Femur (tissue), 1 donor: Measurements from ENCODE around the gene SCAF11.
"Not testable (repeated sequence)": the region's sequence is repeated elsewhere in the genome, so short reads cannot be mapped to it uniquely, and the experiment has no call there.

Experiments used
- DNase-seq: peaks from one replicate; pipeline ENCODE4 v3.0.0-alpha.2; 2017

The SCAF11 gene, protein sequence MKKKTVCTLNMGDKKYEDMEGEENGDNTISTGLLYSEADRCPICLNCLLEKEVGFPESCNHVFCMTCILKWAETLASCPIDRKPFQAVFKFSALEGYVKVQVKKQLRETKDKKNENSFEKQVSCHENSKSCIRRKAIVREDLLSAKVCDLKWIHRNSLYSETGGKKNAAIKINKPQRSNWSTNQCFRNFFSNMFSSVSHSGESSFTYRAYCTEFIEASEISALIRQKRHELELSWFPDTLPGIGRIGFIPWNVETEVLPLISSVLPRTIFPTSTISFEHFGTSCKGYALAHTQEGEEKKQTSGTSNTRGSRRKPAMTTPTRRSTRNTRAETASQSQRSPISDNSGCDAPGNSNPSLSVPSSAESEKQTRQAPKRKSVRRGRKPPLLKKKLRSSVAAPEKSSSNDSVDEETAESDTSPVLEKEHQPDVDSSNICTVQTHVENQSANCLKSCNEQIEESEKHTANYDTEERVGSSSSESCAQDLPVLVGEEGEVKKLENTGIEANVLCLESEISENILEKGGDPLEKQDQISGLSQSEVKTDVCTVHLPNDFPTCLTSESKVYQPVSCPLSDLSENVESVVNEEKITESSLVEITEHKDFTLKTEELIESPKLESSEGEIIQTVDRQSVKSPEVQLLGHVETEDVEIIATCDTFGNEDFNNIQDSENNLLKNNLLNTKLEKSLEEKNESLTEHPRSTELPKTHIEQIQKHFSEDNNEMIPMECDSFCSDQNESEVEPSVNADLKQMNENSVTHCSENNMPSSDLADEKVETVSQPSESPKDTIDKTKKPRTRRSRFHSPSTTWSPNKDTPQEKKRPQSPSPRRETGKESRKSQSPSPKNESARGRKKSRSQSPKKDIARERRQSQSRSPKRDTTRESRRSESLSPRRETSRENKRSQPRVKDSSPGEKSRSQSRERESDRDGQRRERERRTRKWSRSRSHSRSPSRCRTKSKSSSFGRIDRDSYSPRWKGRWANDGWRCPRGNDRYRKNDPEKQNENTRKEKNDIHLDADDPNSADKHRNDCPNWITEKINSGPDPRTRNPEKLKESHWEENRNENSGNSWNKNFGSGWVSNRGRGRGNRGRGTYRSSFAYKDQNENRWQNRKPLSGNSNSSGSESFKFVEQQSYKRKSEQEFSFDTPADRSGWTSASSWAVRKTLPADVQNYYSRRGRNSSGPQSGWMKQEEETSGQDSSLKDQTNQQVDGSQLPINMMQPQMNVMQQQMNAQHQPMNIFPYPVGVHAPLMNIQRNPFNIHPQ (N-terminal part only)

DNA sequence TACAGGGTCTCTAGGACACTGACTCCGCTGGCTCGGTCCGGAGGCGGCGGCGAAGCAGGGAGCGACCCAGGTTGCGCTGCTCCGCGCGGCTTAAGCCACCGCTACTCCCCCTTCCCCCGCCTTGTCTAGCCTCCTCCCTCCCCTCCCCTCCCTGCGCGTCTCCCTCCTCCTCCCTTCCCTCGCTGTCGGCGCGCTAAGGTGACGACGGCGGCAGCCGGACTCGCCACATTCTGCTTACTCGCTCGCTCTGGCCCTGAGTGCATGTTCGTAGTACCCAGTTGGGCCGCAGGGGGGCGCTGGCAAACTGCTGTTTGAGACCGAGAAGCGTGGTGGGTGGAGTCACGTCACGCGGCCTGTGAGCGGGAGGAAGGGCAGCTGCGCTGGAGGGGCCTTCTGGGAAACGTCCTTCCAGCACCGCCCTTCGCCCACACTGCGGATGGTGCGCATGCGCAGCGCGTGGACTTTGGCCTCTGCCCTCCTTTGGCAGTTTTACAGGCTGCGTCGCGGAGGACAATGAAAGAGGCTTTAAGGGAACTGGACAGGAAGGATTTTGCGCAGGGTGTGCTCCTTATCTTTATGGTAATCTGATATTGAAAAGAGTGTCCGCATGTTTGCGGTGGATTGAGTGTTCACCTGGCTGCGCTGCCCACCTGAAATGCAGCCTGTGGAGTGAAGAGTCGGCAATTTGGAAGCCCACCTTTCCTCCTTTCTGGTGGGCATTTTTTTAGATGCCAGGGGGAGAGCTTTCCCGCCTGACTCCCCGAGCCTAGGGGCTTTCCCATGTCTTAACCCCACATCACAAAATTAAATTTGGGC lies at the start of gene SCAF11:
Gene SCAF11, minus strand, starts transcription at position 107 of the 816 bp plus-strand sequence. CDS start 26,407 bp downstream, outside the sequence.
- DNase-seq: peak; percentile 100

DNA sequence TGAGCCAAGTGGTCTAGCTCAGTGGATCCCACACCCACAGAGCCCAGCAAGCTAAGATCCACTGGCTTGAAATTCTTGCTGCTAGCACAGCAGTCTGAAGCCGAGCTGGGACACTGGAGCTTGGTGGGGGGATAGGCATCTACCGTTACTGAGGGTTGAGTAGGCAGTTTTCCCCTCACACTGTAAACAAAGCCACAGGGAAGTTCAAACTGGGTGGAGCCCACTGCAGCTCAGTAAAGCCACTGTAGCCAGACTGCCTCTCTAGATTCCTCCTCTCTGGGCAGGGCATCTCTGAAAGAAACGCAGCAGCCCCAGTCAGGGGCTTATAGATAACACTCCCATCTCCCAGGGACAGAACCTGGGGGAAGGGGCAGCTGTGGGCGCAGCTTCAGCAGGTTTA lies 46.7 kb upstream of the SCAF11 start:
- not testable (repeated sequence) for DNase-seq

DNA sequence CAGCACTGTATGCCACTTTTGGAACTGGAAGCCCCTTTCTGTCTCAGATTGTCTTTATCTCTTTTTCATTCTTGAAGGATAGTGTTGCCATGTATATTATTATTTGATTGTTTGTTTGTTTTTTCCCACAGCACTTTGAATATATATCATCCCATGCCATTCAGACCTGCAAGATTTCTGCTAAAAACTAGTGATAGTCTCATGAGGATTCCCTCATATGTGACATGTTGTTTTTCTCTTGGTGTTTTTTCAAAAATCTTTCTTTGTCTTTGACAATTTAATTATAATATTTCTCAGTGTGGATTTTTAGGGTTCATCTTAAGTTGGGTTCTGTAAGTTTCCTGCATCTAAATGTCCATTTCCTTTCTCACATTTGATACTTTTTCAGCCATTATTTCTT lies 36.8 kb upstream of the SCAF11 start:
- no peak for DNase-seq

DNA sequence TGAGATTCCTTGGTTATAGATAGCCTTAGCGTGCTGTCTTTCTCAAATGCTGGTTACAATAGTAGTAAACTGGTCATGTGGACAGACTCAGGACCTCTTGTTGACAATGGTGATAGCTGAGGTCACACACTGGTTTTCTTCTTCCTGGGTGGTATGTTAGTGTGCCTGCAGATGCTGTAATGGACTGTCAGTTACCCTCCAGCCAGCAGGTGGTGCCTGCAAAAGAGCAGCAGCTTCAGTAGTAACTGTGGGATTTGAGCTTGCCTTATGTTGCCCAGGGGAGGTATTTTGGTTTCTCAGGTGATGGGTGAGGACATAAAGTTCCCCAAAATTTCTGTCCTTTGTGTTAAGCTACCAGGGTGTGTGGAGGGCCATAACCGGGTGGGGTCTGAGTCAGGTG lies 33.7 kb upstream of the SCAF11 start:
- DNase-seq: no peak

DNA sequence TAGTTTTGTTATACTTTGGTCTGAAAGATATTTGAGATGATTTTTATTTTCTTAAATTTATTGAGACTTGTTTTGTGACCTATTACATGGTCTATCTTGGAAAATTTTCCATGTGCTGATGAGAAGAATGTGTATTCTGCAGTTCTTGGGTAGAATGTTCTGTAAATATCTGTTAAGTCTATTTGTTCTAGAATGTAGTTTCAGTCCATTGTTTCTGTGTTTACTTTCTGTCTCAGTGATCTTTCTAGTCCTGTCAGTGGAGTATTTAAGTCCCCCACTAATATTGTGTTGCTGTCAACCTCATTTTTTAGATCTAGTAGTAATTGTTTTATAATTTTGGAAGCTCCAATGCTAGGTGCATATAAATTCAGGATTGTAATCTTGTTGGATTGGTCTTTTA lies 30.4 kb upstream of the SCAF11 start:
- no peak for DNase-seq

DNA sequence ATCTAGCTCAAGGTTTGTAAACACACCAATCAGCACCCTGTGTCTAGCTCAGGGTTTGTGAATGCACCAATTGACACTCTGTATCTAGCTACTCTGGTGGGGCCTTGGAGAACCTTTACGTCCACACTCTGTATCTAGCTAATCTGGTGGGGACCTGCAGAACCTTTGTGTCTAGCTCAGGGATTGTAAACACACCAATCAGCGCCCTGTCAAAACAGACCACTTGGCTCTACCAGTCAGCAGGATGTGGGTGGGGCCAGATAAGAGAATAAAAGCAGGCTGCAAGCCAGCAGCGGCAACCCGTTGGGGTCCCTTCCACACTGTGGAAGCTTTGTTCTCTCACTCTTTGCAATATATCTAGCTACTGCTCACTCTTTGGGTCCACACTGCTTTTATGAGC lies 28.3 kb upstream of the SCAF11 start:
- not testable (repeated sequence) for DNase-seq

DNA sequence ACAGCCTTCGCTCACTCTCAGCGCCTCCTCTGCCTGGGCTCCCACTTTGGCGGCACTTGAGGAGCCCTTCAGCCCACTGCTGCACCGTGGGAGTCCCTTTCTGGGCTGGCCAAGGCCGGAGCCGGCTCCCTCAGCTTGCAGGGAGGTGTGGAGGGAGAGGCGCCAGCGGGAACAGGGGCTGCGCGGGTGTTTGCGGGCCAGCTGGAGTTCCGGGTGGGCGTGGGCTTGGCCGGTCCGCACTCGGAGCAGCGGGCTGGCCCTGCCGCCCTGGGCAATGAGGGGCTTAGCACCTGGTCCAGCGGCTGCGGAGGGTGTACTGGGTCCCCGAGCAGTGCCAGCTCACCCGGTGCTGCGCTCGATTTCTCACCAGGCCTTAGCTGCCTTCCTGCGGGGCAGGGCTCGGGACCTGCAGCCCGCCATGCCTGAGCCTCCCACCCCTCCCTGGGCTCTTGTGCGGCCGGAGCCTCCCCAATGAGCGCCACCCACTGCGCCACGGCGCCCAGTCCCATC lies 27.5 kb upstream of the SCAF11 start:
- not testable (repeated sequence) for DNase-seq

DNA sequence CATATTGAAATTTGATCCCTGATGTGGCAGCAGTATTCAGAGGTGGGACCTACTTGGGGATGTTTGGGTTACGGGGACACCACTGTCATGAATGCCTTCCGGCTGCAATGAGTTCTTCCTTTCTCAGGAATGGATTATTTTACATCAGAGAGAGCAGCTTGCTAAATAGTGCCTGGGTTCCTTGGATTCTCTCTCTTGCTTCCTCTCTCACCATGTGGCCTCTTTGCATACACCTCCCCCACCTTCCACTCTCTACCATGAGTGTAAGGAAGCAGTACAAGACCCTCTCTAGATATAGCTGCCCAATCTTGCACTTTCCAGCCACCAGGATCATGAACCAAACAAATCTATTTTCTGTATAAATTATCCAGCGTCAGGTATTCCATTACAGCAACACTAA lies 15.4 kb upstream of the SCAF11 start:
- no peak for DNase-seq

DNA sequence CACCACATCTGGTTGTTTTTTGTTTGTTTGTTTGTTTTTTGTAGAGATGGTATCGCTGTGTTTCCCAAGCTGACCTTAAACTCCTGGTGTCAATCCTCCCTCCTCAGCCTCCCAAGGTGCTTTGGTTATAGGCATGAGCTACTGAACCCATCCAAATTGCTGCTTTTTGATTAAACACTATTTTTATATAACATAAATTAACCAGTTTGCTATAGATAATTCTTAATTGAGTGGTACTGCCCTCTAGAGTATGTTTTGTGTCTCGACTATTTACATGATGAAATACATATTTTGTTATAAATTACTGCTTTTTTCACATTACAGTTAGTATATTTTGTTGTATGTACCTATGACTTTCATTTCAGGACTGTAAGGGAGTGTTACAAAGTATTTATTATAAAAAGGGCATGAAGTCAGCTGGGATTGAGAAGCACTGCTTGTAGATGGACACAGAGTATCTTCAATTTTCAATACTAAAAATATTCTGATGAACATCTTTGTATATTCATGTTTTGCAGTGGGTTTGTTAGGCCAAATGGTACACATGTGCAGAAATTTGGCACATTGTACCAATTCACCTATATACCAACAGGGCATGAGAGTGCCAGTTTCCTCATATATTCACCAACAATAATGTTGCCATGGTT lies 14.9 kb upstream of the SCAF11 start:
- DNase-seq: no peak

DNA sequence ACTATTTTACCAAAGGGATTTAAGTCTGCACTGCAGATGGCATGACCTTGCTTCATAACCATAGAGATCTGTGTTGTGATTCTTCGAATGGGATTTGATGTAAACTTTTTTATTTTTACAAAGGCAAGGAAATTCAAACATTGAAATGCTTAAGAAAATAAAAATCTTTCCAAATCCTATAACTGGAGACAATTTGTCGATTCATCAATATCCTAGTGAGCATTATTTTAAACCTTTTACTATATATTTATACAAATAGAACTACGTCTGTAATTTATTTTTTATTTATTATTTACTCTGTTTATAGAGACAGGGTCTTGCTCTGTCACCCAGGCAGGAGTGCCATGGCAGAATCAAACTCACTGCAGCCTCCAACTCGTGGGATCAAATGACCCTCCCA lies 14.3 kb upstream of the SCAF11 start:
- no peak for DNase-seq

DNA sequence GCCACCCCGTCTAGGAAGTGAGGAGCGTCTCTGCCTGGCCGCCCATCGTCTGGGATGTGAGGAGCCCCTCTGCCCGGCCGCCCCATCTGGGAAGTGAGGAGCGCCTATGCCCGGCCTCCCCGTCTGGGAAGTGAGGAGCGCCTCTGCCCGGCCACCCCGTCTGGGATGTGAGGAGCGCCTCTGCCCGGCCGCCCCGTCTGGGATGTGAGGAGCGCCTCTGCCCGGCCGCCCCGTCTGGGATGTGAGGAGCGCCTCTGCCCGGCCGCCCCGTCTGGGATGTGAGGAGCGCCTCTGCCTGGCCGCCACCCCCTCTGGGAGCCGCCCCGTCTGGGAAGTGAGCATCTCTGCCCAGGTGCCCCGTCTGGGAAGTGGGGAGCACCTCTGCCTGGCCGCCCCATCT lies 9.7 kb upstream of the SCAF11 start:
- not testable (repeated sequence) for DNase-seq

DNA sequence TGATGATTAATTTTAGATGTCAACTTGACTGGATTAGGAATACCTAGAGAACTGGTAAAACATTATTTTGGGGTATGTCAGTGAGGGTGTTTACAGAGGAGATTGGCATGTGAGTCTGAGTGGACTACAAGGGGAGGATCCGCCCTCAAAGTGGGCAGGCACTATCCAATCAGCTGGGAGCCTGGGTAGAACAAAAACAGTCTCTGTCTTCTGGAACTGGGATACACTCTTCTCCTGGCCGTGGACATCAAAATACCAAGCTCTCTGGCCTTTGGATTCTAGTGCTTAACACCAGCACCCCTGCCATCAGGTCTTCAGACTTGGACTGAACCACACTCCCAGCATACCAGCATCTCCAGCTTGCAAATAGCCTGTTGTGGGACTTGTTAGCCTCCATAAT lies 4.4 kb upstream of the SCAF11 start:
- no peak for DNase-seq

DNA sequence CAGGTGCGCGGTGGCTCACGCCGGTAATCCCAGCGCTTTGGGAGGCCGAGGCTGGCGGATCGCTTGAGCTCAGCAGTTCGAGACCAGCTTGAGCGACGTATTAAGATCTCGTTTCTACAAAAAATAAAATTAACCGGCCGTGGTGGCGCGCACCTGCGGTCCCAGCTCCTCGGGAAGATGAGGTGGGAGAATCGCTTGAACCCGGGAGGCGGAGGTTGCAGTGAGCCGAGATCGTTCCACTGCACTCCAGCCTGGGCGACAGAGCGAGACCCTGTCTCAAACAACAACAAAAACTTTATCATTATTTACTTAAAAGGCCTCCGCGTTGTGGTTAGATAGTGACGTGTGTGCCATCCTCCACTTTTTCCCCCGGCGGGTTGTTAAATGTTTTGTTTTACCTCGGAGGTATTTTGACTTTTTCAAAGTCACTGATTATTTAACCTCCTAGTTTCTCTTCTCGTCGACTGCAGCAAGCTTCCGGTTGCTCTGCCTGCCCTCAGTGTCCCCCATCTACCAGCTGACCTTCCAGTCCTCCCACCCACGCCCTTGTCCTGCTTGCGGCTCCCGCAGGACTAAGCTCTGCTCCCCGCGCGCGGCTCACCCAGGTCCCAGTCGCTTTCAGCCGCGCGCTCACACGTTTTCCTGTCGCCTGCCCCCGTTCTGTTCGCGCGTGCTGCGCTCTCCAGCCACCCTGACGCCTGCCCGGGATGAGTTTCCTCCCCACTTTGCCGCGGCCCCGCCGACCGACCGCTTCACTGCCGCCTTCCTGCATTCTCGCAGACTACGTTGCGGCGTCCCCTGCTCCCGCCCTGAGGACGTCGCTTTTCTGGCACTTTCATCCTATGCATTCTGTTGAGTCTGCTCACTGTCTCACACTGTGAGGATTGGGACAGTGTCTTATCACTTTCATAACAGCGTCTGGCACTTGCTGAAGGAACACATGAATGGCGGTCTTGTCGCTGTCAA lies 1.2 kb upstream of the SCAF11 start:
- DNase-seq: peak; percentile 86

DNA sequence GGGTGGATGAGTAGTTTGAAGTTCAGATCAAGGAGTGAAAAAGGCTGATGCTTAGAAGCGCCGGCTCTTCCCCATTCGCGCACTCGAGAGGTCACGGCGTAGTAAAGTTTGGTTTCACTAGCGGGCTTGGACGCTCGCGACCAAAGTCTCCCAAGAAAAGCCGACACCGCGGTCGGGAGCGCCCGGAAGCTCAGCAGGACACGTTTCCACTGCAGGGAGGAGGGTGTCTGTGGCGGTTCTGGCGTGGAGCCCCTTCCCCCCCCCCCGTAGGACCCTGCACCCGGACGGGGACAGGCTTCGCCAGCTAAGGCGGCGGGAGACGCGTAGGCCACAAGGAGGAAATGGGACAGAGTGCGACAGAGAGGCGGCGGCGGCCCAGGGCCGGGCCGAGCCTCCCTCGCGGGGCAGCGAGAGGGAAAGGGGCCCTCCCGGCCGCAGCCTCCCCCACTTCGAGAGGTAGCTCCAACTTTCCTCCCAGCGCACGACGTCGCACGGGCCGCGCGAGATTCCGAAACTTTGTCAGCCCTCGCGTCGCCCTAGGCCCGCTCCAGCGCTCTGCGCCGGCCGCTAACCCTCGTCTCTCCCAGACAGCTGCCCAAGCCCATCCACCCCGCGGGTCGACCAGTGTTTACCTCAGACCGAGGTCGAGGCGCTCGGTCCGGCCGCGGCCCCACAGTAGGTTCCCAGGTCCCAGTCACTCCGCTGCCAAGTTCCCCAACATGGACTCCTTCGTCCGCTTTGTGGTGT lies 480 bp downstream of the SCAF11 start:
- DNase-seq: peak; percentile 83

DNA sequence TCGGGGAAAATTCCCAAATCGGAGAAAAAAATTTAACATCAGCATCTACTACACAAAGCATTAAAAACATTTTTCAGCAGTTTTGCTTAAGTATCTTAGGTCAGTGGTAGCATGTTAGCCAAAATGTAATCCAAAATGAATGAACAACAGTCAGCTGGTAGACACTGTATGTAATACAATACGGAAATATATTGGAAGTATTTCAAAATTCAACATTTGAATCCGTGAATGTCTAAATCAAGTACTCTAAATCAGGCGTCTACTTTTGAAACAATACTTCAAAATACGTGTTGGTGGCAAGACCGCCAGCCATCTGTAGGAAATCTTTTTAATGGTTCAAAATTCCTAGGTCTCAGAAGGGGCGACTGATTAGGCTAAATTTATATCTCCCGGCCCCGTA lies 1.1 kb downstream of the SCAF11 start:
- DNase-seq: no peak

DNA sequence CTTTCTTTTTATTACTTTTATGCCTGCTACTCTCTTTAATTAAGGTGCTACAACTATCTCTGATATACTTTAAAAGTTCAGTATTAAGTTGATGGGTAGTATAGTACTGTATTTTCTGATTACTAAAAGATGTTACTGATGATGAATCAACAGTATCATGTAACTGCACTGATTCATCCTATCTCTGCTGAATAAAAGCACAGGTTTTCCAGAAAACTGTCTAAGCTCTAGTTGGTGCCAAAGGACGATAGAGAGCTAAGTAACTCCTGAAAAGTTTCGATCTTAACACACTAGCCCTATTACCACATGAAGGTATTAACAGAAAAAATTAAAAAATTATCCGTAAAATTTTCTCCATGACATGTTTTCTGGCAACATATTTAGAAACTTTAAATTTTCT lies 2.1 kb downstream of the SCAF11 start:
- DNase-seq: no peak

DNA sequence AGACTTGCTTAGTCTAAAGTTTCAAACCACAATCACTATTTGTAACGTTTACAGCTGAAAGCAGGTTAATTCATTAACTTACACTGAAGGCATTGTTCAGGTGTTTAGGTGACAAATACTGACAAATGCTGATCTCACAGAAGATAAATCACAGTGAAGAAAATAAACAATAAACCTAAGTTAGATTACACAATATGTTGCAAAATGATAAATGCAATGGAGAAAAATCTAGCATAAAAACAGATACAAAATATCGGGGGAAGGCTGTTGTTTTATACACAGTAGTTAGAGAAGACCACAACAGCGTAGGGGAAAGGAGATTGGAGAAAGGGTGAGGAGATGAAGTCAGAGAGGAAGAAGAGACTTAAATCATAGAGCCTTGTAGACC lies 3.0 kb downstream of the SCAF11 start:
- no peak for DNase-seq

DNA sequence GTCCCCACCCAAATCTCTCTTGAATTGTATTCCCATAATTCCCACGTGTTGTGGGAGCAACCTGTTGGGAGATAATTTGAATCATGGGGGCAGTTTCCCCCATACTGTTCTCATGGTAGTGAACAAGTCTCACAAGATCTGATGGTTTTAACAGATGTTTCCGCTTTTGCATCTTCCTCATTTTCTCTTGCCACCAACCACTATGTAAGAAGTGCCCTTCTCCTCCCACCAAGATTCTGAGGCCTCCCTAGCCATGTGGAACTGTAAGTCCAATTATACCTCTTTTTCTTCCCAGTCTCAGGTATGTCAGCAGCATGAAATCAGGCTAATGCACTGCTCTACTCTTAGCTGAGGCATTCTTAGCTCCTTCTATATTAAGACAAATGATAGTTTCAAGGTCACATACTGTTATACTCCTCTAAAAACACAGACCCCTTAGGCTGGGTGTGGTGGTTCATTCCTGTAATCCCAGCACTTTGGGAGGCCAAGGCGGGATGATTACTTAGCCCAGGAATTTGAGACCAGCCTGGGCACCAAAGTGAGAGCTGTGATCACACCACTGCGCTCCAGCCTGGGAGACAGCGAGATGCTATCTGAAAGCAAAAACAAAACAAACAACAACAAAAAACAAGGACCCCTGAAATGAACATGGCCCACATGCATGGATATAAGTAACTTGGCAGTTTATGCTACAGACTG lies 3.6 kb downstream of the SCAF11 start:
- no peak for DNase-seq
